ENCODE results near the gene LRMDA.

Gene LRMDA

DNA sequence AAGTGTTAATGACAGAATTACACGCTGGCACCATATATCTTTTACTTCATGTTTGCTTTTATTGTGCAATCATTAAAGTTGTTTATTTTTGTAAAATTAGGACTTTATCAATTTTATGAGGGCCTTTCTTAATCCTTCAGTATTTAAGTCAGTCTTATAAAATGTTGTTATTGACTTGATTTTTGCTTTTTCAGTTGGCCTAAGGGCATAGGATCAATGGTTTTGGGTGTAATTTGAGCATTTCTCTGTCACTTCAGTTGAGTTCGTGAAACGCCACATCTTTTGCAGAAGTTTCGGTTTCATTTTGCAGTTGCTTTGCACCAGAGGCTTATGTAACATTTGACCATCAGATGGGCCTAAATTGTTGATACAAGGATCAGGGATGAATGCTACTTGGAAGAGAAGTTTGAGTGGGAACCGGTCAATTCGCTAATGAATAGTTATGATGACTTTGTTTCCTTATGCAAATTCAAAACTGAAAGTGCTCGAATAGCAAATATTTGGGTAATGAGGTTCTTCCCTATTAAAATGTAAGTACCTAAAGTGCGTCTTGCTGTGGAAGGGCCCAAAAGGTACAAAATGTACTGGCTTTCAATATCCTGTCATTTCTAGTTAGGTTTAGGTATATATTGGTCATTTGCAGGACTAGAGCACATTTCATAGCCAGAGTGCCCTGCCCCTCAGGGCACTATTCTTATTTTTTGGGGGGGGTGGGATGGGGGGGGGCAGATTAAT lies 340.9 kb downstream of the LRMDA start:
- DNase-seq (ENCODE audit: extremely low spot score), result peak; percentile 26

GRCh38 chr10:75773231-75773780 lies 341.9 kb downstream of the LRMDA start:
- TF ChIP-seq, protein P1, sequence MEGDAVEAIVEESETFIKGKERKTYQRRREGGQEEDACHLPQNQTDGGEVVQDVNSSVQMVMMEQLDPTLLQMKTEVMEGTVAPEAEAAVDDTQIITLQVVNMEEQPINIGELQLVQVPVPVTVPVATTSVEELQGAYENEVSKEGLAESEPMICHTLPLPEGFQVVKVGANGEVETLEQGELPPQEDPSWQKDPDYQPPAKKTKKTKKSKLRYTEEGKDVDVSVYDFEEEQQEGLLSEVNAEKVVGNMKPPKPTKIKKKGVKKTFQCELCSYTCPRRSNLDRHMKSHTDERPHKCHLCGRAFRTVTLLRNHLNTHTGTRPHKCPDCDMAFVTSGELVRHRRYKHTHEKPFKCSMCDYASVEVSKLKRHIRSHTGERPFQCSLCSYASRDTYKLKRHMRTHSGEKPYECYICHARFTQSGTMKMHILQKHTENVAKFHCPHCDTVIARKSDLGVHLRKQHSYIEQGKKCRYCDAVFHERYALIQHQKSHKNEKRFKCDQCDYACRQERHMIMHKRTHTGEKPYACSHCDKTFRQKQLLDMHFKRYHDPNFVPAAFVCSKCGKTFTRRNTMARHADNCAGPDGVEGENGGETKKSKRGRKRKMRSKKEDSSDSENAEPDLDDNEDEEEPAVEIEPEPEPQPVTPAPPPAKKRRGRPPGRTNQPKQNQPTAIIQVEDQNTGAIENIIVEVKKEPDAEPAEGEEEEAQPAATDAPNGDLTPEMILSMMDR (IDR thresholded peaks at IDR 0.05; ENCODE audit: control extremely low read depth, extremely low read depth, low read depth, missing control alignments), result no peak
- POLR2A ChIA-PET, result no interaction called here
- no peak for DNase-seq (ENCODE audit: extremely low spot score)
- CTCF ChIA-PET, result no interaction called here

More for the DNA sequence above, 340.9 kb downstream of the LRMDA start:
- POLR2A ChIA-PET, result no interaction called here
- CTCF ChIA-PET, result interaction anchor here (1.2 to 1.8 kb wide), 2 partner anchors 13 to 29 kb away, joined by 3 to 5 read pairs; no protein-coding TSS in a partner anchor
- TF ChIP-seq, protein P1 (IDR thresholded peaks at IDR 0.05; ENCODE audit: control extremely low read depth, extremely low read depth, low read depth, missing control alignments), result no peak

GRCh38 chr10:75773813-75774782 lies 342.7 kb downstream of the LRMDA start:
- CTCF ChIA-PET, result interaction anchor here (1.3 kb wide), 1 partner anchor 21 kb away, joined by 3 read pairs; no protein-coding TSS in a partner anchor
- POLR2A ChIA-PET, result no interaction called here
- TF ChIP-seq, protein P1 (IDR thresholded peaks at IDR 0.05; ENCODE audit: control extremely low read depth, extremely low read depth, low read depth, missing control alignments), result no peak
- no peak for DNase-seq (ENCODE audit: extremely low spot score)

DNA sequence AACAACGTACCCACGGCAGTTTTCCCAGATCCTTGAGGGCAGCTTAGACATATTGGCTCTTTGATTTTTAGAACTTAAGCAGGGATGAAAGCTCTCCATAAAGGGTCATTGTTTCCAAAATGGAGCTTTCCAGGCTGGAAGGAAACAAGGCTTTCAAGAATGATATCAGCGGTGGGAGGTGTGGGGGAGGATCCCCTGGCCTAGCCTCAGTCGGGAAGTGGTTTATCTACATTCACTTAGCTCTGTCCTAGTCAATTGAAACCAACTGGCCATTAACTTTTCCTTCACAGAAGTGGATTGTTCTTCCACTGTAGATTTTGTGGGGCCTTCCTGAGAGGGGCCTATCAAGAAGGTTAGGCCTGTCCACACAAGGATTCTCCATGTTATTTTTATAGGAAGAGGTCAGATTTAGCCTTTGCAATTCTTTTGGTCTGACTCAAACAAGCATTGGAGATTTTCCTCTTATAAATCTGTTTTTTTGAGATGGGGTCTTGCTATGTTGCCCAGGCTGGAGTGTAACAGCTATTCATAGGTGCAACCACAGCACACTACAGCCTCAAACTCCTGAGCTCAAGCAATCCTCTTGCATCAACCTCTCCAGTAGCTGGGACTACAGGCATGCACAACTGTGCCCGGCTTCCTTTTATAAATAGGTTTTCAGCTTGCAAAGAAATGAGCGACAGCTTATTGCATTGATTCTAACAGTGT lies 343.5 kb downstream of the LRMDA start:
- TF ChIP-seq, protein P1 (IDR thresholded peaks at IDR 0.05; ENCODE audit: control extremely low read depth, extremely low read depth, low read depth, missing control alignments), result no peak
- POLR2A ChIA-PET, result no interaction called here
- CTCF ChIA-PET, result interaction anchor here (1.0 to 1.3 kb wide), 2 partner anchors 19 to 22 kb away, joined by 3 read pairs; no protein-coding TSS in a partner anchor

GRCh38 chr10:75776738-75777504 lies 345.5 kb downstream of the LRMDA start:
- ChIA-PET POLR2A (no interaction called here), CTCF (interaction anchor here (0.9 to 1.1 kb wide), 2 partner anchors 9 to 41 kb away, joined by 3 read pairs; no protein-coding TSS in a partner anchor)
- DNase-seq (ENCODE audit: extremely low spot score), result no peak
- TF ChIP-seq, protein P1 (IDR thresholded peaks at IDR 0.05; ENCODE audit: control extremely low read depth, extremely low read depth, low read depth, missing control alignments), result no peak

More for the DNA sequence above, 343.5 kb downstream of the LRMDA start:
- no peak for DNase-seq (ENCODE audit: extremely low spot score)

Measured in GM10248 (cell line).